GM12801 (cell line): ENCODE results near the gene ETV7.

Source experiments
- CTCF ChIP-seq: IDR thresholded peaks from one replicate; pipeline ENCODE4 v1.5.1; 2011; ENCODE audit warnings: control low read depth; ENCODE audit not compliant: insufficient read length; ENCODE audit errors: extremely low read depth

Gene ETV7

GRCh38 chr6:36370638-36371037 is 16.8 kb downstream of the ETV7 start:
- TF ChIP-seq CTCF: no peak

GRCh38 chr6:36368921-36369865 is 18.3 kb downstream of the ETV7 start:
- TF ChIP-seq CTCF: no peak

GRCh38 chr6:36368421-36368820 is 19.0 kb downstream of the ETV7 start:
- TF ChIP-seq CTCF: no peak

GRCh38 chr6:36367743-36368142 is 19.7 kb downstream of the ETV7 start:
- no peak for TF ChIP-seq CTCF

GRCh38 chr6:36364669-36365479 is 22.6 kb downstream of the ETV7 start:
- no peak for TF ChIP-seq CTCF

- TF ChIP-seq CTCF: no peak
Observed at GRCh38 chr6:36362551-36363370, 24.7 kb downstream of the ETV7 start.

- TF ChIP-seq CTCF: no peak
Observed at GRCh38 chr6:36361071-36361470, 26.4 kb downstream of the ETV7 start.
